LNCaP clone FGC (cell line): ENCODE measurements around the gene HOOK1.

Experiments
- DNase-seq: peaks from one replicate; pipeline ENCODE4 v3.0.0-alpha.2; 2011; ENCODE audit warnings: low read depth
- H3K4me3 ChIP-seq: 2 replicates; pipeline ENCODE4 v1.5.1; 2011; ENCODE audit warnings: mild to moderate bottlenecking, low read depth, low read length, control low read depth
- TF ChIP-seq, protein P1 (sequence below): IDR thresholded peaks from 2 replicates; pipeline ENCODE4 v1.5.1; 2012; ENCODE audit warnings: mild to moderate bottlenecking; ENCODE audit not compliant: control insufficient read depth, insufficient read depth; ENCODE audit errors: extremely low read depth

HOOK1 gene

GRCh38 chr1:59803458-59804038 is 11.2 kb upstream of the HOOK1 start:
- H3K4me3 ChIP-seq: no peak overlapping the region
- TF ChIP-seq, protein P1, sequence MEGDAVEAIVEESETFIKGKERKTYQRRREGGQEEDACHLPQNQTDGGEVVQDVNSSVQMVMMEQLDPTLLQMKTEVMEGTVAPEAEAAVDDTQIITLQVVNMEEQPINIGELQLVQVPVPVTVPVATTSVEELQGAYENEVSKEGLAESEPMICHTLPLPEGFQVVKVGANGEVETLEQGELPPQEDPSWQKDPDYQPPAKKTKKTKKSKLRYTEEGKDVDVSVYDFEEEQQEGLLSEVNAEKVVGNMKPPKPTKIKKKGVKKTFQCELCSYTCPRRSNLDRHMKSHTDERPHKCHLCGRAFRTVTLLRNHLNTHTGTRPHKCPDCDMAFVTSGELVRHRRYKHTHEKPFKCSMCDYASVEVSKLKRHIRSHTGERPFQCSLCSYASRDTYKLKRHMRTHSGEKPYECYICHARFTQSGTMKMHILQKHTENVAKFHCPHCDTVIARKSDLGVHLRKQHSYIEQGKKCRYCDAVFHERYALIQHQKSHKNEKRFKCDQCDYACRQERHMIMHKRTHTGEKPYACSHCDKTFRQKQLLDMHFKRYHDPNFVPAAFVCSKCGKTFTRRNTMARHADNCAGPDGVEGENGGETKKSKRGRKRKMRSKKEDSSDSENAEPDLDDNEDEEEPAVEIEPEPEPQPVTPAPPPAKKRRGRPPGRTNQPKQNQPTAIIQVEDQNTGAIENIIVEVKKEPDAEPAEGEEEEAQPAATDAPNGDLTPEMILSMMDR: no peak
- no peak for DNase-seq

GRCh38 chr1:59804301-59804700 is 10.4 kb upstream of the HOOK1 start:
- TF ChIP-seq, protein P1: no peak
- DNase-seq: no peak

DNA sequence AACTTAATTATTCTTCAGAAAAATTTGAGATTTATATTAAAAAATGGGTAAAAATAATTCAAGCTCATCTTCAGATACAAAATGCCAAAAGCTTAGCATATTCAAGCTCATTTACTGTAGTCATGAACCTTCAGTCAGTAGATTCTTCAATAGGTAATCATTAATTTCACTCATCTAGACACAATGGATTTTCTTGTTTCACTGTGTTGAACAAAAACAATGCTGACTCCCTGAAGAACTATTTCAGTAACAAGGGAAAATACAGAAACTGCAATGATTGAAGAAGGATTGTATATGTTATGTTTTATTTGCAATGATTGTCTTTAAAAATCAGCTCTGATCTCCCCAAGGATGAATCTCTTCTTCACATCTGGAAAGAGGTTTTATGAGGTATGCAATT is 9.2 kb upstream of the HOOK1 start:
- no peak overlapping the region for H3K4me3 ChIP-seq
- TF ChIP-seq, protein P1: no peak
- DNase-seq: no peak

More at GRCh38 chr1:59804301-59804700, 10.4 kb upstream of the HOOK1 start:
- no peak overlapping the region for H3K4me3 ChIP-seq

DNA sequence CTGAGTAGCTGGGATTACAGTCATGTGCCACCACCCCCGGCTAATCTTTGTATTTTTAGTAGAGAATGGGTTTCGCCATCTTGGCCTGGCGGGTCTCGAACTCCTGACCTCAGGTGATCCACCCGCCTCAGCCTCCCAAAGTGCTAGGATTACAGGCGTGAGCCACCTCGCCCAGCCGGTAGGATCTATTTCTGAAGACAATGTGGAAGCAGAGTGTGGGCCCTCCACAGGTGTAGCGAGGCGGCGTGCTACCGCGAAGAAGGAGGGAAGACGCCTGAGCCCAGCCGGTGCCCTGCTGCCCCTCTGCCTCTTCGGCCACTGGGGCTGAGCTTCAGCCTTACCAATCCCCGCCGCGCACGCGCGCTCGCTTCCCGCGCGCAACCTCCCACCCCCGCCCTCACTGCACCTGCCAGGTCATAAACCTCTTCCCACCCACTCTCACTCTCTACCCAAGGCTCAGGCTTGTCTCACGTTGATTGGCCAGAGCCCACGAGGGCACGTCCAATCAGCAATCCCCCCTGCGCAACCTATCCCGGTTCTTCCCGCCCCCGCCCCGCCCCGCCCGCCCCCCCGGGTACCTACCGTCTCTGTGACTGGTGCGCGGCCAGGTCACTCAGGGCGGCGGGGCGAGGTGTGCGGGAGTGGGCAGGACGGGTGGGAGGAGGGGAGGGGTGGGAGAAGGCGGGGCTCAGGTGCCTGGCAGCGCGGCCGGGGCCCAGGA is 409 bp upstream of the HOOK1 start:
- peak; percentile 99 for DNase-seq
- TF ChIP-seq, protein P1: no peak
- peak overlapping the region; percentile 60 for H3K4me3 ChIP-seq

DNA sequence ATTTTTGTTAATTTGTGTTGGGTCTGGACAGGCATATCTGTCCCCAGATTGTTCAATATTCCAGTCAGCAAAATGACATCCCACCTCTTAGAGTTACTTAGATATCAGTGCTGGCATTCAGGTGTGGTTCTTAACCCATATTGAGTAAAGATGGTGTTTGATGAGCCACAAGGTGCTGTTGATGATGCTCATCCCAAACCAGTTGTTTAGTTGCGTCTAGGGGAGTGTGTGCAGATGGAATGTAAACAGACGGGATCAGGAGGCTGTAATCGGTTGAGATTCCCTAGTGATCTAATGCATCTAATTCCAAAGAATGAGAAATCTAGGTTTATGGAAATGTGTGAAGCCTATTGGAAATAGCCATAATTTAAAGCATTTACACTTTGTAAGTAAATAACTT is 1.1 kb downstream of the HOOK1 start:
- H3K4me3 ChIP-seq: peak overlapping the region; percentile 60
- TF ChIP-seq, protein P1: no peak
- no peak for DNase-seq

DNA sequence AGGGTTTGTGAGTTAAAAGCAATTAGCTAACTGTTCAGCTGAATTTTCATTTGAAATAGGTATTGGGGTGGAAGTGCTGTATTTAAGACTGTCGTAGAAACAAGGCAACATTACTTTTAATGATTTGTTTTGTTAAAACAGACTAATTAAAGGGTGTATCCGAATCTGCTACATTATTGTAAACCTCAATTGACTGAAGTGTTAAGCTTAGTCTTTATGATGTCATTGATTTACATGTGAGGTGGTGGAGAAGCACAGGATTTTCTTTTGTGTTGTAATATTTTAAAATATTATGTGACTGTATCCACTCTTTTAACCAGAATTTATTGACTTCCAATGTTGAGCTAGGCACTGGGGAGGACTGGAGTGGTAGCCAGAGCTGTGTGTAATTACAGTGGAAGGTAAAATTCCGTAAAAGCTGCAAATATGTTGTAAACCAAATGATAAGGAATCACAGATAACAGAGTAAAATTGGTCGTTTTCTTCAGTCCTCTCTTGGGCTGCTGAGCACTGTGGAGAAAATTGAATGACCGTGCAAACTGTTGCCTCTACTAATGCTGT is 1.6 kb downstream of the HOOK1 start:
- TF ChIP-seq, protein P1: no peak
- H3K4me3 ChIP-seq: peak overlapping the region; percentile 60; the same call in 1 of the 2 replicates
- no peak for DNase-seq
